ENCODE results near the gene MUTYH.
A peak's percentile ranks its signal among the peaks of the same experiment; 100 is the strongest.

The MUTYH gene

DNA sequence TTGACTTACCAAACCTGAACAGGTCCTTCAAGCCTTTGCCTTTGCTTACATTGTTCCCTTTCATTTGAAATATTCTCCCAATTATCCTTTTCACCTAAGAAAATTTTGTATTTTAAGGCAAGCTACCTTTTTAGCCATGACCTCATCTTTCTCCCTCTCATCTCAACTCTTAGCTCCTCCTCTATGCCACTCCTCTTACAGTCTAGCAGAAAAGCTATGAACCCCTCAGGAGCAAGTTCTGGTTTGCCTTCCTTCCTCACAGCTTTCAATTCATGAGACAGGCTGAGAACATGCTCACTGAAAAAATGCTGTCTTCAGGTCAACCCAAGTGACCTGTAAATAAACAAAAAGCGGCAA is 8.3 kb upstream of the MUTYH start:
- no peak for DNase-seq

GRCh38 chr1:45348020-45348419 is 7.8 kb upstream of the MUTYH start:
- no peak for DNase-seq

GRCh38 chr1:45346473-45346872 is 6.2 kb upstream of the MUTYH start:
- no peak for DNase-seq

DNA sequence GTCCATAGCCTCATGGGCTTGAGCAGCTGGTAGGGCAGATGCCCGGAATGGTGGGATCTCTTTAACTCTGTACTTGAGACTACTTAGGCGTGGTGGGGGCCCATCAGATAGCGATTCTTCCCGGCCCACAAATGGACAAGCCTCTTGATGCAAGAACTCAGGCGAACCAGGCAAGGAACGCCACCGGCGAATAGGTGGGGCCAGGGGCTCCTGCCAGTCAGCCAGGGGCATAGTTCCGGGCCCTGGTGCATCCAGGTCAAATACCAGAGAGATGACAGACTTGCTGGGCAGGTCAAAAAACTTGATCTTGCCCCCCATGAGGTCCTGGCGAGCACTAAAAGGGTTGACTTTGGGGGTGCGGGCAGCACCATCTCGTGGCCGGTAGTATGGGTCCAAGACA is 4.8 kb upstream of the MUTYH start:
- no peak for DNase-seq

DNA sequence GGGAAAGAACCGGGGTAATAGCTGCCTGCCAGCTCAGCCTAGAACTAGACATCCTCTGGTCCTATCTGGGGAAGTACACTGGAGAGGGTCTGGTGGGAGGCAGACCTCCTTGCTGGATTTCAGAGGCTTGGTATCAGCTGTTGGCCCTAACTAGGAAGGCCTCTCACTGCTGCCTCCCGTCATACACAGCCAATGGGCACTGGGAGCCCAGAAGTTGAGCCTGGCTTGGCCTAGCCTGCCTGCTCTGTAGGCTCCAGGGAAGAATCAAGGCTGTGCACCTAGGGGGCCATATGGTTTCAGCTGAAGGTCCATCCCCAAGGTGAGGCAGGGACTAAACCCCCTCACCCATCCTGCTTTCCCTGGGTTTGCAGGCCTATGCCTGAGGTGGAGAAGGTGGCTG is 4.3 kb upstream of the MUTYH start:
- DNase-seq = no peak

DNA sequence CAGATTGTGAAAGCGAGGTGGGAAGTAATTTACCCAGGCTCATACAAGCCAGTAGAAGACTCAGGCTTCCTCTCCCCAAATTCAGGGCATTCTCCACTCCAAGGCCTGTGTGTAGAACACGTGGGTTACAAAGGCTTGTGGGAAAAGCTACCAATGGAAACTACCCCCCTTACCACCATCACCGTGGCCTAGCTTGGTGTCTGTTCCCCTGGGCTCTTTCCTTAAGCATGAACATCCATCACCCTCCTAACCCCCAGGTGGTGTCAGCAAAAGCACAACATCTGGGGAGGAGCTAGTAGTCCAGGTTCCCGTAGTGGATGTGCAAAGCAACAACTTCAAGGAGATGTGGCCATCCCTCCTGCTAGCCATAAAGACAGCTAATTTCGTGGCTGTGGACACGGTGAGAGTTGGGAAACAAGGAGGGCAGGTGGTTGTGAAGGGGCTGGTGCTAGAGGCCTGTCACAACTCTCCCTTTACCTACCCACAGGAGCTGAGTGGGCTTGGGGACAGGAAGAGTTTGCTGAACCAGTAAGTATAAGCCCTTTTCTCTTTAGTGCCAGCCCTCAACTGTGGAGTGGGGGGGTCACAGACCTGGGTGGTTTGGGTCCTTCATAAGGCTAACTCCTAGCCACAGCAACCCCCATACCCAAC is 701 bp upstream of the MUTYH start:
- DNase-seq = no peak

DNA sequence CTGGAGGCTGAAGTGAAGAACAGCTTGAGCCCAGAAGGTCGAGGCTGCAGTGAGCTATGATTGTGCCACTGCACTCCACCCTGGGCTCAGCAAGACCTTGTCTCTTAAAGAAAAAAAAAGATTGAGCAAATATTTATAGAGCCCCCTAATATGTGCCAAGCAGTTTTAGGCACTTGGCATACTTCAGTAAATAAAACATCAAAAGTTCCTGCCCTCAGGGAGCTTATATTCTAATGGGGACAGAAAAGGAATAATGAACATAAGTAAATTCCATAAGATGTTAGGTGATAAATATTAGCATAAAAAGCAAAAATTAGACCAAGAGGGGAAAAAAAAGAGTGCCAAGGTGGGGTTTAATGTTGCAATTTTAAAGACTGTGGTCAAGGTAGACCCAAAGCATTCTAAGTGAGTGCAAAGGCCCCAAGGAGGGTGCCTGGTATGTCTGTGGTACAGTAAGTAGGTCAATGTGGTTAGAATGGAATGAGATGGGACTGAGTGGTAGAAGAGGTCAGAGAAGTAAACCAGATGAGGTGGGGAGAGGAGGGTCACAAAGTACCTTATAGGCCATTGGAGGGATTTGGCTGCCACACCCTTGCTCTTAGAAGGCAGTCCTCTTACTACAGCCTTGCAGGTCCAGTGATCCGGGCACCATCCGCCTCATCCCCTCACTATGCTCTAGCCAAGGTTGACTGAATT is 2.5 kb downstream of the MUTYH start:
- no peak for DNase-seq

- DNase-seq = no peak
Observed at GRCh38 chr1:45335855-45336324, 4.3 kb downstream of the MUTYH start.

- no peak for DNase-seq
Observed at GRCh38 chr1:45334308-45335245, 5.7 kb downstream of the MUTYH start.

- no peak for DNase-seq
Observed at GRCh38 chr1:45332346-45332720, 7.9 kb downstream of the MUTYH start.

DNA sequence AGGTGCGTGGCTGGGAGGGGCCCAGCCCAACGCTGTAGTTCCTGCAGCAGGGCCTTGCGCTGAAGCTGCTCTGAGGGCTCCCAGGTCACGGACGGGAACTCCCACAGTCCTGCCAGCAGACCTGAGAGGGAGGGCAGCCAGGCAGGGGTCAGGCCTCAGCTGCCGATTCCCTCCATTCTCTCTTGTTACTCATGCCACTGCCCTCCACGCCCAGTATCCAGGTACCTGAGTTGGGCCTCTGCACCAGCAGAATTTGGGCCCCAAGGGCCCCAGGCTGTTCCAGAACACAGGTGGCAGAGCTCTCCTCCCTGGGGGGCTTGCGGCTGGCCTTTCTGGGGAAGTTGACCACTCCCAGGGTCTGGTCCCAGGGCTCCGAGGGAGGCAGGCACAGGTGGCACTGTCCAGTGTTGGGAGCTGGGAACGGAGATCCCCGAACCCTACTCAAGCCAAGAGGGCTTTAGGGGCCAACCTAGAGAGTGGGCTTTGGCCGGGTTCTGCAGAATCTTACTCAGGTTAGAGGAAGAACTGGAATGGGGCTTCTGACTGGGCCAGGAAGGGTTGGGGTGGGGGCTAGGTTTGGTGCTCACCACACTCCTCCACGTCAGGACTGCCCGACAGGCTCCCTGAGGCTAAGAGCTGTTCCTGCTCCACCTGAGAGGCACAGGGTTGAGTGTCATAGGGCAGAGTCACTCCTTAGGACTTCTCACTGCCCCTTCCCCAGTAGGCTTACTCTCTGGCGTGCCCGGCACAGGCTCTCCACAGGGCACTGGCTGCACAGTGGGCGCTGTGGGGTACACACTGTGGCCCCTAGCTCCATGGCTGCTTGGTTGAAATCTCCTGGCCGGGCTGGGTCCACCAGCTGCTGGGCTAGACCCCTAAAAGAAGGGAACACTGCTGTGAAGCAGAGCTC is 8.5 kb downstream of the MUTYH start:
- DNase-seq = no peak

GRCh38 chr1:45329445-45329844 is 10.8 kb downstream of the MUTYH start:
- no peak for DNase-seq

DNA sequence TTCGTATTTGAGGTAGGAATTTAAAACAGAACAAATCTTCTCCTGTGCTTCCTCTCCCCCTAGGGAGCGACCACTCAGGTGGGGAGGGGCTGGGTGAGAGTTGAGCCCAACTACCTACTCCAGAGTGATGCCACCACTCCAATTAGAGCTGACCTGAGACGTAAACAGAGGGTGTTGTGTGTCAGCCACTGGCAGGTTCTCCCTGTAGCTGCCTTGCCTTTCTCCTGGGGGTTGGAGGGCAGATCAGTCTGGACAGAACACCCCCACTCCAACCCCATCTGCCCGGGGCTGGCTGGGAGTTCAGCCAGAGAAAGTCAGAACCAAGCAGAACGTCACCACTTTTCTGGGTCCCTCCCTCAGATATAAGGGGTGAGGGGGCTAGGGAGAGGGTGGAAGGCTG is 11.6 kb downstream of the MUTYH start:
- DNase-seq = no peak

- no peak for DNase-seq
Observed at GRCh38 chr1:45327644-45328515, 12.4 kb downstream of the MUTYH start.

GRCh38 chr1:45326627-45327623 is 13.3 kb downstream of the MUTYH start, which contains the start of gene HPDL:
Gene HPDL (plus strand): TSS chr1:45326895. CDS start chr1:45327149, 254 bp downstream.
- DNase-seq = peak; percentile 74

- DNase-seq = peak; percentile 16
Observed at GRCh38 chr1:45325851-45326506, 14.3 kb downstream of the MUTYH start.

GRCh38 chr1:45322486-45323040 is 17.7 kb downstream of the MUTYH start:
- DNase-seq = no peak

DNA sequence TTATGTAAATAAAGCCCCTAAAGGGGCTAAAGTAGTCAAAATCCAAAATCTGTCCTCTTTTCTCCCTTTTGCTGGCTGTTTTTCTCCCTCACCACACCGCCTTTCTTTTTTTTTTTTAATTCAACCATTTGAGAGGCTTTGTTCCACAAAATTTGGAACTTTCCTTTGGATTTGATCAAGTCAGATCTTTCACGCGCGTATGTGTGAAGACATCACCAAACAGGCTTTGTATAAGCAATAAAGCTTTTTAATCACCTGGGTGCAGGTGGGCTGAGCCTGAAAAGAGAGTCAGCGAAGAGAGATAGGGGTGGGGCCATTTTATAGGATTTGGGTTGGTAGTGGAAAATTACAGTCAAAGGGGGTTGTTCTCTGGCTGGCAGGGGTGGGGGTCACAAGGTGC is 18.8 kb downstream of the MUTYH start:
- no peak for DNase-seq

DNA sequence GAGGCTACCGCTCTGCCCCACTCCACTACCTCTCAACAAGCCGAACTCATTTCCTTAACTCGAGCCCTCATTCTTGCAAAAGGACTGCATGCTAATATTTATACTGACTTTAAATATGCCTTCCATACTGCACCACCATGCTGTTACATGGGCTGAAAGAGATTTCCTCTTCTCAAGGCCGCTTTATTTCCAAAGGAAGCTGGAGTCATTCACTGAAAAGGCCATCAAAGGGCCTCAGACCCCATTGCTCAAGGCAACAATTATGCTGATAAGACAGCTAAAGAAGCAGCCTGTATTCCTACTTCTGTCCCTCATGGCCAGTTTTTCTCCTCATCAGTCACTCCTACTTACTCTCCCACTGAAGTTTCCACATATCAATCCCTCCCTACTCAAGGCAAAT is 20.5 kb downstream of the MUTYH start:
- no peak for DNase-seq
